GM12873 (cell line): ENCODE data around the gene KDM5A.
A peak's percentile ranks its signal among the peaks of the same experiment; 100 is the strongest.

Experiments
- TF ChIP-seq, protein P1 (sequence below): IDR thresholded peaks from 2 replicates; pipeline ENCODE4 v1.5.1; 2012; ENCODE audit warnings: low read depth, mild to moderate bottlenecking, moderate library complexity, low read length, control low read depth; ENCODE audit not compliant: insufficient read depth; ENCODE audit errors: missing control alignments

KDM5A gene

DNA sequence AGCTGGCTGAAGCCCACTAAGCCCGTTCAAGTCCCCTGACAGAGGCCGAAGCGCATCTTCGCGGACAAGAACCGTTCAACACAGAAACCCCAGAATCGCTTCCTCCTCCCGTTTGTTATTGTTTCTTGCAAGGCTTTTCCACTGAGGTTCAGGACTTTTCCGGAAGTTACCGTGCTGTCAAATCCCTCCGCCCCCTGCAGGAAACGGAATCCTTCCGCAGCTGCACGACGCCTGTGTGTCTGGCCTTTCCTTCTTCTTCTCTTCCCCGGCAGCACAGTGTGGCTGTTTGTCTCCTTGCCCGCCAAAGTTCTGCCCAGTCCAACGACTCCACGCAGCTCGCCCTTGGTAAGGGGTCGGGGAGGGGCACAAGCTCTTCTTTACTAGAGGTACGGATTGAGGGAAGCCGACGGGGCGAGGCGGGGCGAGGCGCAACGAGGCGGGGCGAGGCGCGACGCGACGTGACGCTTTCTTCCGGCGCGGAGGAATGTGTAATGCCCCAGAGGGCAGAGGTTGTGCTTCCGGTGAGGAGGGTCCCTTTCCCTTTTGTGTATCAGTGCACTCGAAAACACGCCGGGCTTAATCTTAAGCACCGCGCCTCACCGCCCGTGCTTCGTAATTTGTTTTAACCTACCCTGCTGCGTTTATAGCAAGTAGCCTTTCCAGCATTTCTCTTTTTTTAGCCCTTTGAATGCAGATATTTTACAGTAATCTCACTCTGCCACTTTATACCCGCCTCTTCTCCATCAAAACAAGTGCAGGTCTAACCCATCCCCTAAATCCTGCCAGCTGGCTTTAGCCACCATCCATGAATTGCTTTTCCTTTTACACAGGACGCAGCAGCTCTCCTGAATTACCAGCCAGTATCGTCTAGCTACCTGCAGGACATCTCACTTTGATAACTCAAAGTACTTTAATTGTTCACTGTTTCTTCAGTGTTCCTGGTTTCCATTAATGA, at the start of gene KDM5A:
KDM5A (minus strand) TSS at position 179 of the 955 bp plus-strand sequence. CDS start 229 bp downstream, outside the sequence.
- TF ChIP-seq, protein P1, sequence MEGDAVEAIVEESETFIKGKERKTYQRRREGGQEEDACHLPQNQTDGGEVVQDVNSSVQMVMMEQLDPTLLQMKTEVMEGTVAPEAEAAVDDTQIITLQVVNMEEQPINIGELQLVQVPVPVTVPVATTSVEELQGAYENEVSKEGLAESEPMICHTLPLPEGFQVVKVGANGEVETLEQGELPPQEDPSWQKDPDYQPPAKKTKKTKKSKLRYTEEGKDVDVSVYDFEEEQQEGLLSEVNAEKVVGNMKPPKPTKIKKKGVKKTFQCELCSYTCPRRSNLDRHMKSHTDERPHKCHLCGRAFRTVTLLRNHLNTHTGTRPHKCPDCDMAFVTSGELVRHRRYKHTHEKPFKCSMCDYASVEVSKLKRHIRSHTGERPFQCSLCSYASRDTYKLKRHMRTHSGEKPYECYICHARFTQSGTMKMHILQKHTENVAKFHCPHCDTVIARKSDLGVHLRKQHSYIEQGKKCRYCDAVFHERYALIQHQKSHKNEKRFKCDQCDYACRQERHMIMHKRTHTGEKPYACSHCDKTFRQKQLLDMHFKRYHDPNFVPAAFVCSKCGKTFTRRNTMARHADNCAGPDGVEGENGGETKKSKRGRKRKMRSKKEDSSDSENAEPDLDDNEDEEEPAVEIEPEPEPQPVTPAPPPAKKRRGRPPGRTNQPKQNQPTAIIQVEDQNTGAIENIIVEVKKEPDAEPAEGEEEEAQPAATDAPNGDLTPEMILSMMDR, result no peak

GRCh38 chr12:422526-422925, 33.4 kb upstream of the KDM5A start:
- TF ChIP-seq, protein P1, result no peak

DNA sequence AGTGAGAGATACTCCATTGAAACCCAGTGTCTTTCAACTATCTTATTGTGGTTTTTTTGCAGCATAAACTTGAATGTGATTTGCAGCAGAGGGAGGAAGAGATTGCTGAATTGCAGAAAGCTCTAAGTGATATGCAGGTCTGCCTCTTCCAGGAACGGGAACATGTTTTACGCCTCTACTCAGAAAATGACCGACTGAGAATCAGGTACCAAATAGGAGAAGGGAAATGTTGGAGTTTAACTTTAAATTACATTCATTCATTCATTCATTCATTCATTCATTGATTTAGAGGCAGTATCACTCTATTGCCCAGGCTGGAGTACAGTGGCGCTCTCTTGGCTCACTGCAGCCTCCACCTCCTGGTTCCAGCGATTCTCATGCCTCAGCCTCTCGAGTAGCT, 29.3 kb upstream of the KDM5A start:
- TF ChIP-seq, protein P1, result no peak

DNA sequence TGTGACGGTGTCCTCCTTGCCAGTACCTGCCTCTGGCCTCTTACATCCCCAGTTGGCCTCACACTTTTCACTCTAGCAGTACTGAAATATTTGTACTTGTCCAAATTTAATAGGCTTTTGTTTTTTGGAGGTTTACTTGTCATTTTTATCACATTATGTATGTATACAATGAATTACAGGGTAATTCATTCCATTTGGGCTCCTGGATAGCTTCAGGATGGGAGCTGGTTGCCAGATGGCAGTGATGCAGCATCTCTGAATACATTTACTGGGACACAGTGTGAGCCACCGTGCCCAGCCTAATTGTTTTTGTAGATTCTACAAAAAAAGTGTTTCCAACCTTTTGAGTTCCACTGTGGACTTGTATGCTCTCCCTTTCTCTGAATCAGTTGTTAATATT, 25.7 kb upstream of the KDM5A start:
- TF ChIP-seq, protein P1, result no peak

GRCh38 chr12:402029-402389, 12.9 kb upstream of the KDM5A start:
- TF ChIP-seq, protein P1, result peak; percentile 35

GRCh38 chr12:401235-402028, 12.3 kb upstream of the KDM5A start, which contains the start of gene CCDC77:
Gene CCDC77 (plus strand): TSS chr12:401644. CDS start chr12:409384, 7,740 bp downstream.
- TF ChIP-seq, protein P1, result peak; percentile 32

GRCh38 chr12:400828-401227, 11.7 kb upstream of the KDM5A start:
- TF ChIP-seq, protein P1, result no peak
